Suprapubic skin (tissue), 4 donors: Measurements from ENCODE around the gene FTCDNL1. TPM values are rescaled to one million over a fixed set of nuclear protein-coding genes. Genes with fewer than 3 reads are reported as not detected.
A peak's percentile ranks its signal among the peaks of the same experiment; 100 is the strongest.

ENCODE experiments used
- DNase-seq, 2 donors: peaks; one replicate each; pipeline ENCODE4 v3.0.0-alpha.2; 2019; ENCODE audit warnings: low spot score in 2 of 2
- H3K27ac ChIP-seq: fragments of 200-600 bp; sonication (generic); one replicate; pipeline ENCODE4 v1.5.1; 2019
- H3K27me3 ChIP-seq: fragments of 200-600 bp; sonication (generic); one replicate; pipeline ENCODE4 v1.5.1; 2019
- H3K36me3 ChIP-seq: fragments of 200-600 bp; sonication (generic); one replicate; pipeline ENCODE4 v1.5.1; 2019
- H3K4me1 ChIP-seq: fragments of 200-600 bp; sonication (generic); one replicate; pipeline ENCODE4 v1.5.1; 2019
- H3K4me3 ChIP-seq: fragments of 200-600 bp; sonication (generic); one replicate; pipeline ENCODE4 v1.5.1; 2019; ENCODE audit warnings: mild to moderate bottlenecking
- H3K9me3 ChIP-seq: fragments of 200-600 bp; sonication (generic); one replicate; pipeline ENCODE4 v1.5.1; 2019
- EP300 ChIP-seq: sonication (generic); formaldehyde crosslinking; IDR thresholded peaks from one replicate; pipeline ENCODE4 v1.6.1; 2017; ENCODE audit warnings: antibody characterized with exemption
- POLR2A ChIP-seq, 2 donors: fragments of 450-650 bp; IDR thresholded peaks; one replicate each; pipeline ENCODE4 v1.6.1; 2017; ENCODE audit warnings: antibody characterized with exemption in 2 of 2, mild to moderate bottlenecking in 2 of 2, moderate library complexity in 2 of 2
- POLR2AphosphoS5 ChIP-seq, 3 donors: sonication (generic); formaldehyde crosslinking; IDR thresholded peaks; one replicate each; pipeline ENCODE4 v1.6.1; 2017; ENCODE audit warnings: antibody characterized with exemption in 3 of 3
- WGBS: methylation state at CpG from one replicate; pipeline ENCODE4 v1.1.5; 2018; 5-methylcytosine and 5-hydroxymethylcytosine counted together
- total RNA-seq, 4 donors: library from RNA; depleted of rRNA; stranded (reverse); fragments of >200 nt; gene quantifications; one replicate each; pipeline ENCODE4 v1.1.0, GENCODE V29; 2016
- TF ChIP-seq, protein P1 (sequence below), 2 donors: fragments of 200-600 bp in 1 of 2; fragments of 450-650 bp in 1 of 2; sonication (generic) in 1 of 2; IDR thresholded peaks; one replicate each; pipeline ENCODE4 v1.5.1; 2016 to 2019; ENCODE audit warnings: antibody characterized with exemption in 2 of 2, mild to moderate bottlenecking in 1 of 2, moderate library complexity in 1 of 2

Gene FTCDNL1
- 1 to 10 TPM; 2.8 to 7.3 (median 5.5) TPM for total RNA-seq

- Histone ChIP-seq H3K9me3 (no peaks in the 10 kb centered on the region), H3K36me3 (no peaks in the 10 kb centered on the region), H3K4me1 (peaks cover 11% of the 10 kb centered on the region), H3K27me3 (no peaks in the 10 kb centered on the region), H3K27ac (peak within 1 kb of the TSS; percentile 55), H3K4me3 (peak within 1 kb of the TSS; percentile 49)
- TF ChIP-seq POLR2AphosphoS5 (IDR thresholded peaks at IDR 0.05), result no peak
- TF ChIP-seq, protein P1, sequence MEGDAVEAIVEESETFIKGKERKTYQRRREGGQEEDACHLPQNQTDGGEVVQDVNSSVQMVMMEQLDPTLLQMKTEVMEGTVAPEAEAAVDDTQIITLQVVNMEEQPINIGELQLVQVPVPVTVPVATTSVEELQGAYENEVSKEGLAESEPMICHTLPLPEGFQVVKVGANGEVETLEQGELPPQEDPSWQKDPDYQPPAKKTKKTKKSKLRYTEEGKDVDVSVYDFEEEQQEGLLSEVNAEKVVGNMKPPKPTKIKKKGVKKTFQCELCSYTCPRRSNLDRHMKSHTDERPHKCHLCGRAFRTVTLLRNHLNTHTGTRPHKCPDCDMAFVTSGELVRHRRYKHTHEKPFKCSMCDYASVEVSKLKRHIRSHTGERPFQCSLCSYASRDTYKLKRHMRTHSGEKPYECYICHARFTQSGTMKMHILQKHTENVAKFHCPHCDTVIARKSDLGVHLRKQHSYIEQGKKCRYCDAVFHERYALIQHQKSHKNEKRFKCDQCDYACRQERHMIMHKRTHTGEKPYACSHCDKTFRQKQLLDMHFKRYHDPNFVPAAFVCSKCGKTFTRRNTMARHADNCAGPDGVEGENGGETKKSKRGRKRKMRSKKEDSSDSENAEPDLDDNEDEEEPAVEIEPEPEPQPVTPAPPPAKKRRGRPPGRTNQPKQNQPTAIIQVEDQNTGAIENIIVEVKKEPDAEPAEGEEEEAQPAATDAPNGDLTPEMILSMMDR (IDR thresholded peaks at IDR 0.05), result peak in 1 of 2 donors; percentile 12
- peak in 1 of 2 donors; percentile 47 for TF ChIP-seq POLR2A (IDR thresholded peaks at IDR 0.05)
- peak; percentile 78 to 81 for DNase-seq
- 0% methylated on average over 36 of the region's 80 CpGs for WGBS
Observed at GRCh38 chr2:199850718-199851500, at the start of gene FTCDNL1. TSS of gene FTCDNL1 (minus strand) at chr2:199851192. CDS start at chr2:199848962, 2,230 bp downstream.

DNA sequence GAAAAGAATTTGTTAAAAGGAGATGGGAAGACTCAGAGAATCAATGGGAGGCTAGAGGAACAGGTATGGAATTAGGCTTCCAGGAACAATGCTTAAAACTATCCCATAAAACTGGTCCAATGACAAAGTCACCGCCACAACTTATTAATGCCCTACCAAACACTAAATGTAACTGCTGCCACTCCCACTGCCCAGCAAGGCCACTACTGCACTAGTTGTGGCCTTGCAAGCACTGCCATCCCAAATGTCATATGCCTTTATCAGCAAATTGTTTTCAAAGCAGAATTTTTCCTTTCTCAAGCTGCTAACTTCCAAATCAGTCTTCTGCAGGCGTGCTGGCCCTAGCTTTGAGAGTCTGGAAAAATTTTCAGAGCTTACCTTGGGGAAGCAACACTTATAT is 45.6 kb upstream of the FTCDNL1 start:
- no peak for DNase-seq
- 87% methylated on average over 2 of the region's 2 CpGs for WGBS
- Histone ChIP-seq H3K4me3 (no peak overlapping the region), H3K36me3 (no peaks in the 10 kb centered on the region), H3K27ac (no peak overlapping the region), H3K9me3 (no peaks in the 10 kb centered on the region), H3K27me3 (no peaks in the 10 kb centered on the region), H3K4me1 (no peaks in the 10 kb centered on the region)
- TF ChIP-seq POLR2AphosphoS5 (IDR thresholded peaks at IDR 0.05) (no peak), EP300 (no peak), POLR2A (IDR thresholded peaks at IDR 0.05) (no peak)
- TF ChIP-seq, protein P1 (IDR thresholded peaks at IDR 0.05), result no peak

DNA sequence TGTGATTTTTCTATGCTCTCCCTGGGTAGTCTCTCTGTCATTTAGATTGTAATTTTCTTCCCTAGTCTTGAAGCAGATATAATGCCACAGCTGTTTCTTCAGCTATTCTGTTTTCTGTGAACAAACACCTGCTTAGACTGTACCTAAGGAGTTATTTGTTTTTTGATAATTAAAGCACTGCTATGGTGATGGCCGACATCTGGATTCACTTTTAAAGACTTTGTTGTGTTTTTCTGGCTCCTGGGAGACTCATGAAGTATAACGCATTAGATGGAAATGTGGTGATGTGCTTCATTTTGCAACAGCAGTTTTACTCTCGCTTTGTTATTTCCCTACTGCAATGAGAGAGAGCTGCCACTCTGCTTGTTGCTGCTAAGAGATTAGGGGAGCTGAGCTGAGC is 44.4 kb upstream of the FTCDNL1 start:
- Histone ChIP-seq H3K27me3 (no peaks in the 10 kb centered on the region), H3K9me3 (no peaks in the 10 kb centered on the region), H3K36me3 (no peaks in the 10 kb centered on the region), H3K27ac (no peak overlapping the region), H3K4me3 (no peak overlapping the region), H3K4me1 (no peaks in the 10 kb centered on the region)
- 74% methylated on average over 3 of the region's 3 CpGs for WGBS
- no peak for DNase-seq
- no peak for TF ChIP-seq POLR2AphosphoS5 (IDR thresholded peaks at IDR 0.05)
- TF ChIP-seq EP300, result no peak
- no peak for TF ChIP-seq POLR2A (IDR thresholded peaks at IDR 0.05)
- TF ChIP-seq, protein P1 (IDR thresholded peaks at IDR 0.05), result no peak

DNA sequence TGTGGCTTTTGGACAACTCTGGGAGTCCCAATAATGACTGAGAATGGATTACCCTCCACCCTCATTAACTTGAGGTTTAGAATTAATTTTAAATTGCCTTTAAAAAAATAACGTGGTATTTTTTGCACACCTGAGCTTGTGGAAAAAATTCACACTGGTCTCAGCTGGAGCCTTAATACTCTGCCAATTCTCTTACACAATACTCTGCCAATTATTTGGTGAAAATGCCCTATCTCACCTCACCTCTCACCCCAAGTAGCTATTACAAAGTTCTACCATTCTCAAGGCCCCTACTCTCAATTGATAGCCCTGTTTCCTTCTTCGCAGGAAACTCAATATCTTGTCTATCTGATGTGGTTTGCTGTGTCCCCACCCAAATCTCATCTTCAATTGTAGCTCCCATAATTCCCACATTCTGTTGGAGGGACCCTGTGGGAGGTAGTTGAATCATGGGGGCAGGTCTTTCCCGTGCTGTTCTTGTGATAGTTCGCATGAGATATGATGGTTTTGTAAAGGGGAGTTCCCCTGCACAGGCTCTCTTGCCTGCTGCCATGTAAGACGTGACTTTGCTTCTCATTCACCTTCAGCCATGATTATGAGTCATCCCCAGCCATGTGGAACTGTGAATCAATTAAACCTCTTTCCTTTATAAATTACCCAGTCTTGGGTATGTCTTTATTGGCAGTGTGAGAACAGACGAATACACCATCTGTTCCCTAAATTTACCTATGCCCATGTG is 32.7 kb upstream of the FTCDNL1 start:
- WGBS, result 88% methylated on average over 6 of the region's 6 CpGs
- DNase-seq, result no peak
- Histone ChIP-seq H3K36me3 (no peaks in the 10 kb centered on the region), H3K27ac (no peak overlapping the region), H3K9me3 (no peaks in the 10 kb centered on the region), H3K4me3 (no peak overlapping the region), H3K27me3 (no peaks in the 10 kb centered on the region), H3K4me1 (no peaks in the 10 kb centered on the region)
- no peak for TF ChIP-seq POLR2A (IDR thresholded peaks at IDR 0.05)
- TF ChIP-seq, protein P1 (IDR thresholded peaks at IDR 0.05), result no peak
- TF ChIP-seq POLR2AphosphoS5 (IDR thresholded peaks at IDR 0.05), result no peak
- no peak for TF ChIP-seq EP300

- no peak for TF ChIP-seq EP300
- TF ChIP-seq, protein P1 (IDR thresholded peaks at IDR 0.05), result no peak
- no peak for TF ChIP-seq POLR2A (IDR thresholded peaks at IDR 0.05)
- TF ChIP-seq POLR2AphosphoS5 (IDR thresholded peaks at IDR 0.05), result no peak
- DNase-seq, result no peak
- H3K4me1 ChIP-seq, result no peaks in the 10 kb centered on the region
- H3K4me3 ChIP-seq, result no peak overlapping the region
- no peaks in the 10 kb centered on the region for H3K36me3 ChIP-seq
- no peak overlapping the region for H3K27ac ChIP-seq
- no peaks in the 10 kb centered on the region for H3K9me3 ChIP-seq
- no peaks in the 10 kb centered on the region for H3K27me3 ChIP-seq
Observed at GRCh38 chr2:199882667-199883066, 31.7 kb upstream of the FTCDNL1 start.
